WTC11 (cell line): ENCODE results near the gene SOCS1. TPM values are rescaled to one million over a fixed set of nuclear protein-coding genes. Genes with fewer than 3 reads are reported as not detected.

Source experiments
- ATAC-seq: fragments of 200-7000 bp; cut with Tn5 transposase; 2 replicates; pipeline ENCODE4 v1.10.0; 2021; ENCODE audit warnings: mild to moderate bottlenecking, moderate library complexity
- CTCF ChIA-PET: fragments of 300-600 bp; sonication (Branson Sonifier 250); formaldehyde crosslinking; loops from one replicate; lab custom pipeline; 2021; ENCODE audit warnings: antibody characterized with exemption; lab: Charles Lee
- POLR2A ChIA-PET: fragments of 350-600 bp; sonication (Branson Sonifier 250); formaldehyde crosslinking; loops from one replicate; lab custom pipeline; 2021; ENCODE audit warnings: antibody characterized with exemption; lab: Charles Lee
- DNase-seq: peaks from one replicate; pipeline ENCODE4 v3.0.0; 2021; ENCODE audit warnings: low spot score
- H3K27ac Mint-ChIP-seq: 2 replicates; pipeline ENCODE4 v1.8.0; 2021; ENCODE audit warnings: mixed read lengths
- H3K27me3 Mint-ChIP-seq: 2 replicates; pipeline ENCODE4 v1.8.0; 2021; ENCODE audit warnings: low read depth, mild to moderate bottlenecking, moderate library complexity, mixed read lengths
- H3K36me3 Mint-ChIP-seq: 2 replicates; pipeline ENCODE4 v1.8.0; 2021; ENCODE audit warnings: mixed read lengths
- H3K4me1 Mint-ChIP-seq: 2 replicates; pipeline ENCODE4 v1.8.0; 2022; ENCODE audit warnings: mixed read lengths
- H3K4me3 Mint-ChIP-seq: 2 replicates; pipeline ENCODE4 v1.8.0; 2021; ENCODE audit warnings: mild to moderate bottlenecking, moderate library complexity, mixed read lengths
- H3K9me3 Mint-ChIP-seq: 2 replicates; pipeline ENCODE4 v1.8.0; 2021; ENCODE audit warnings: mixed read lengths
- CBFB ChIP-seq: sonication (generic); formaldehyde crosslinking; IDR thresholded peaks from 2 replicates; pipeline ENCODE4 v1.8.1; 2022; ENCODE audit warnings: mild to moderate bottlenecking, low read depth, missing genetic modification reagents
- CREB1 ChIP-seq: sonication (generic); formaldehyde crosslinking; IDR thresholded peaks from 2 replicates; pipeline ENCODE4 v1.8.0; 2023; ENCODE audit warnings: mild to moderate bottlenecking, missing genetic modification reagents
- EMX1 ChIP-seq: fragments of 250-450 bp; sonication (Bioruptor Pico); IDR thresholded peaks from 2 replicates; pipeline ENCODE4 v1.8.0; 2021; ENCODE audit warnings: mild to moderate bottlenecking
- FOXP1 ChIP-seq: sonication (generic); formaldehyde crosslinking; IDR thresholded peaks from 2 replicates; pipeline ENCODE4 v1.8.0; 2022; ENCODE audit warnings: missing genetic modification reagents, mild to moderate bottlenecking, moderate library complexity, borderline replicate concordance
- NFYB ChIP-seq: sonication (generic); formaldehyde crosslinking; conservative IDR thresholded peaks from 2 replicates; pipeline ENCODE4 v1.8.0; 2022; ENCODE audit warnings: low read depth, missing genetic modification reagents
- NR2C2 ChIP-seq: sonication (generic); formaldehyde crosslinking; IDR thresholded peaks from 2 replicates; pipeline ENCODE4 v1.8.0; 2022; ENCODE audit warnings: mild to moderate bottlenecking, missing genetic modification reagents
- SMAD3 ChIP-seq: sonication (generic); formaldehyde crosslinking; IDR thresholded peaks from 2 replicates; pipeline ENCODE4 v1.8.0; 2022; ENCODE audit warnings: missing genetic modification reagents, mild to moderate bottlenecking, borderline replicate concordance
- TP53 ChIP-seq: sonication (generic); formaldehyde crosslinking; IDR thresholded peaks from 2 replicates; pipeline ENCODE4 v1.8.1; 2023; ENCODE audit warnings: mild to moderate bottlenecking, missing genetic modification reagents
- ZNF219 ChIP-seq: sonication (generic); formaldehyde crosslinking; IDR thresholded peaks from 2 replicates; pipeline ENCODE4 v1.8.0; 2023; ENCODE audit warnings: missing genetic modification reagents, mild to moderate bottlenecking, borderline replicate concordance
- total RNA-seq: library from RNA; stranded (reverse); gene quantifications from 3 replicates; pipeline ENCODE4 v1.2.3, GENCODE V29; 2021
- TF ChIP-seq, protein P1 (sequence below): sonication (generic); formaldehyde crosslinking; IDR thresholded peaks from 2 replicates; pipeline ENCODE4 v1.8.0; 2022; ENCODE audit warnings: mild to moderate bottlenecking, missing genetic modification reagents
- TF ChIP-seq, protein P2 (sequence below): fragments of 250-450 bp; sonication (Bioruptor Pico); IDR thresholded peaks from 2 replicates; pipeline ENCODE4 v1.9.0; 2021; ENCODE audit warnings: mild to moderate bottlenecking
- TF ChIP-seq, protein P3 (sequence below): fragments of 250-450 bp; sonication (Bioruptor Pico); IDR thresholded peaks from 2 replicates; pipeline ENCODE4 v1.8.0; 2021; ENCODE audit warnings: mild to moderate bottlenecking
- TF ChIP-seq, protein P4 (sequence below): sonication (generic); formaldehyde crosslinking; IDR thresholded peaks from 2 replicates; pipeline ENCODE4 v1.8.1; 2022; ENCODE audit warnings: mild to moderate bottlenecking, moderate library complexity, missing genetic modification reagents

The SOCS1 gene
- total RNA-seq, 1 experiment from 2014 or later, result 62.3 TPM

DNA sequence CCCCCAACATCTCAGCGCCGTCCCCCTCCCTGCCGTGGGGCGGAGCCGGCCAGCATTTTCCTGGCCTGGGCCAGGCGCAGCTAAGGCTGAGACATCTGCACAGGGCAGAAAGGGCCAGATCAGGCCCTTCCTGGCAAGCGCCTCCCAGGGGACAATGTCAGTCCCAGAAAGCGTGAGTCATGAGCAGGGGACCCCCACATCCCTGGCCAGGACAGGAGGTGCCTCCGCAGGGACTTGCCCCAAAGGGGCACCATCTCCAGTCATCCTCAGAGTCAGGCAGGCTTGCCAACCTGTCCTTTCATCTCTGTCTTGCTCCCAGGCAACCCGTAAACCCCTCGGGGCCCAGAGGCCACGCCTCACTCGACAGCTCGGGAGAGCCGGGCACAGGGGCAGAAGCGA, 43.2 kb downstream of the SOCS1 start:
- ATAC-seq (no peak), DNase-seq (no peak)
- peaks cover 24% of the 10 kb centered on the region for H3K9me3 Mint-ChIP-seq
- no peaks in the 10 kb centered on the region for H3K27me3 Mint-ChIP-seq
- CTCF ChIA-PET, result interaction anchor here (0.7 to 1.7 kb wide), 3 partner anchors 42 to 159 kb away, joined by 3 to 6 read pairs (median 4); no protein-coding TSS in a partner anchor
- no peaks in the 10 kb centered on the region for H3K4me1 Mint-ChIP-seq
- POLR2A ChIA-PET, result no interaction called here
- H3K36me3 Mint-ChIP-seq, result peaks cover 10% of the 10 kb centered on the region
- H3K27ac Mint-ChIP-seq, result no peak overlapping the region
- no peak overlapping the region for H3K4me3 Mint-ChIP-seq
- TF ChIP-seq CBFB, result no peak
- TF ChIP-seq, protein P1, sequence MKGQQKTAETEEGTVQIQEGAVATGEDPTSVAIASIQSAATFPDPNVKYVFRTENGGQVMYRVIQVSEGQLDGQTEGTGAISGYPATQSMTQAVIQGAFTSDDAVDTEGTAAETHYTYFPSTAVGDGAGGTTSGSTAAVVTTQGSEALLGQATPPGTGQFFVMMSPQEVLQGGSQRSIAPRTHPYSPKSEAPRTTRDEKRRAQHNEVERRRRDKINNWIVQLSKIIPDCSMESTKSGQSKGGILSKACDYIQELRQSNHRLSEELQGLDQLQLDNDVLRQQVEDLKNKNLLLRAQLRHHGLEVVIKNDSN (CRISPR knock-in tag), result no peak

DNA sequence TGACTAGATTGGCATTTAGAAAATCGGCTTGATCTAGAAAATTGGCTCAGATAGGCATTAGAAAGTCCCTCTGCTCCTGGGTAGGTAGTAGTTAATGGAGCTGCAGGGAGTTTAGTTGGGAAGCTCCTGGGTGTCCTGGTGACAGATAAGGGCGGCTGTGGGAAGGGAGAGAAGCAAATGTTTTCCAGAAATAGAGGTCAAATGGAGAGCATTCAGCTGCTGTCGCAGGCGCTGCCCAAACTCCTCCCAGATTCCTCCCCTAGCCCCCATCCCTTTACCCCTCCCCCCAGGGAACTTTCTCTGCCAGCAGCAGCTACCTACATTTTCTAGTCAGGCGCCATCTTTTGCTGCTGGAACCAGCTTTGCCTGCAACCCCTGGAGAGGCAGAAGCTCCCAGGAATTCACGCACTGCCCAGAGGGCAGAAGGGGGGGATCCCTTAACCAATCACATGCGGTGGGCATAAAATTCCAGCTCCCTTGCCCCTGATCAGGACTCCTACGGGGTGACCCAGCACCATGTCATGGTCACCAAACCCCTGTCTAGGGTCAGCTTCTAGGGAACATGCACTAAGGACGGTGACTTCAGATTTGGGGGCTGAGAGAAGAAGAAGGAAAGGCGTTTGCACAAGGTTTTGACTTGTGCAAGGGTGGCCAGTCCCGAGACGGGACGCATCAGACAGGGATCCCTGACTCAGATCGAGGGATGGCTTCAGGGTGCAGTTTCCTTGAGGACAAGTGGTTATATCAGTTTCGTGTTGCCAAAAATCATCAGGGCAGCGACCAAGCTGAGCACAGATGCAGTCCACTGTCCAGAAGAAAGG, 43.8 kb downstream of the SOCS1 start:
- CTCF ChIA-PET, result interaction anchor here (0.7 to 1.7 kb wide), 3 partner anchors 43 to 160 kb away, joined by 3 to 6 read pairs (median 4); no protein-coding TSS in a partner anchor
- no peaks in the 10 kb centered on the region for H3K27me3 Mint-ChIP-seq
- H3K4me3 Mint-ChIP-seq, result no peak overlapping the region
- peaks cover 9% of the 10 kb centered on the region for H3K36me3 Mint-ChIP-seq
- no peak overlapping the region for H3K27ac Mint-ChIP-seq
- peaks cover 24% of the 10 kb centered on the region for H3K9me3 Mint-ChIP-seq
- TF ChIP-seq, protein P2, sequence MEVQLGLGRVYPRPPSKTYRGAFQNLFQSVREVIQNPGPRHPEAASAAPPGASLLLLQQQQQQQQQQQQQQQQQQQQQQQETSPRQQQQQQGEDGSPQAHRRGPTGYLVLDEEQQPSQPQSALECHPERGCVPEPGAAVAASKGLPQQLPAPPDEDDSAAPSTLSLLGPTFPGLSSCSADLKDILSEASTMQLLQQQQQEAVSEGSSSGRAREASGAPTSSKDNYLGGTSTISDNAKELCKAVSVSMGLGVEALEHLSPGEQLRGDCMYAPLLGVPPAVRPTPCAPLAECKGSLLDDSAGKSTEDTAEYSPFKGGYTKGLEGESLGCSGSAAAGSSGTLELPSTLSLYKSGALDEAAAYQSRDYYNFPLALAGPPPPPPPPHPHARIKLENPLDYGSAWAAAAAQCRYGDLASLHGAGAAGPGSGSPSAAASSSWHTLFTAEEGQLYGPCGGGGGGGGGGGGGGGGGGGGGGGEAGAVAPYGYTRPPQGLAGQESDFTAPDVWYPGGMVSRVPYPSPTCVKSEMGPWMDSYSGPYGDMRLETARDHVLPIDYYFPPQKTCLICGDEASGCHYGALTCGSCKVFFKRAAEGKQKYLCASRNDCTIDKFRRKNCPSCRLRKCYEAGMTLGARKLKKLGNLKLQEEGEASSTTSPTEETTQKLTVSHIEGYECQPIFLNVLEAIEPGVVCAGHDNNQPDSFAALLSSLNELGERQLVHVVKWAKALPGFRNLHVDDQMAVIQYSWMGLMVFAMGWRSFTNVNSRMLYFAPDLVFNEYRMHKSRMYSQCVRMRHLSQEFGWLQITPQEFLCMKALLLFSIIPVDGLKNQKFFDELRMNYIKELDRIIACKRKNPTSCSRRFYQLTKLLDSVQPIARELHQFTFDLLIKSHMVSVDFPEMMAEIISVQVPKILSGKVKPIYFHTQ (CRISPR knock-in tag), result no peak
- TF ChIP-seq EMX1 (no peak), NR2C2 (no peak), SMAD3 (no peak), NFYB (CRISPR knock-in tag) (no peak), CREB1 (no peak), FOXP1 (no peak)
- H3K4me1 Mint-ChIP-seq, result no peaks in the 10 kb centered on the region
- POLR2A ChIA-PET, result interaction anchor here (0.7 kb wide), 1 partner anchor 44 kb away, joined by 3 read pairs; the partner anchor contains the start of gene SOCS1
- ATAC-seq (no peak), DNase-seq (no peak)

DNA sequence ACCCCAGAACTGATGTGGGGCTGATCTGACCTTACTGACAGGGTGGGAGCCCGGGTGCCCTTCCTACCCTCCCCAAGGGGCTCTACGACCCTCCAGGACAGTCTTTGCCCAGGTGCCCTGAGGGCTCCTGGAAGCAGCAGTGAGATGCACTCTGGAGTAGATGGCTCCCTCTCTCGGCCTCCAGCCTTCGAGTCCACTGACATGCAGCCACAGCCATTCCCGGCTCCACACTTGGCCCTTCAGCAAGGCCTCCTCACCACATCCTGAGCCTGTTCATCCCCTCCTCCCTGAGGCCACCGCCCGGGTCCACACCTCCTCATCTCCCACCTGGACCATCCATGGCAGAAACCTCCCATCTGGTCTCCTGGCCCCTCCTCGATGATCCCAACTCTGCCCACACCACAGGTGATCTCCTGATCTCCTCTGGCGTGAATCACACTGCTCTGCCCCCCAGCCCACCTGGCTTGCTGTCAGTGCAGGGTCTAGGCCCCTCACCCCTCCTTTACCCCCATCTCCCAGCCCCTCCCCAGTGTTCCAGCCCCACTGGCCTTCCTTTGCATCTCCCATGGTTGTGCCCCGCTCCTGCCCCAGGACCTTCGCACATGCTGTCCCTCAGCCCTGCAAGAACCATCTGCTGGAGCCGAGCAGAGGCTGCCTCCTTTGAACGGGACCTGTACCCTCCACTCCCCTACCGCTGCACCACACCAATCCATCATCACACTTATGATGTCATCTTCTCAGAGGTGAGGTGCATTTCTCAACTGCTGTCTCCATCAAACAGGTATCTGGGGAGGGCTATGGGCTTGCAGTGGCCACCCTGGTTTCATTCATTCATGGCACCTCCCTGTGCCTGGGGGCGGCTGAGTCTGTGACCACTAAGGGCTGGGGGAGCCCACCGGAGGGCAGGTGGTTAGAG, 44.7 kb downstream of the SOCS1 start:
- H3K4me3 Mint-ChIP-seq, result no peak overlapping the region
- ChIA-PET POLR2A (no interaction called here), CTCF (interaction anchor here (1.3 to 1.7 kb wide), 2 partner anchors 44 to 161 kb away, joined by 3 to 6 read pairs; no protein-coding TSS in a partner anchor)
- H3K4me1 Mint-ChIP-seq, result peaks cover 5% of the 10 kb centered on the region
- H3K36me3 Mint-ChIP-seq, result peaks cover 9% of the 10 kb centered on the region
- ATAC-seq (no peak), DNase-seq (no peak)
- H3K9me3 Mint-ChIP-seq, result peaks cover 20% of the 10 kb centered on the region
- H3K27ac Mint-ChIP-seq, result no peak overlapping the region
- H3K27me3 Mint-ChIP-seq, result no peaks in the 10 kb centered on the region
- TF ChIP-seq TP53 (CRISPR knock-in tag), result no peak
- TF ChIP-seq ZNF219 (CRISPR knock-in tag), result no peak
- TF ChIP-seq, protein P3, sequence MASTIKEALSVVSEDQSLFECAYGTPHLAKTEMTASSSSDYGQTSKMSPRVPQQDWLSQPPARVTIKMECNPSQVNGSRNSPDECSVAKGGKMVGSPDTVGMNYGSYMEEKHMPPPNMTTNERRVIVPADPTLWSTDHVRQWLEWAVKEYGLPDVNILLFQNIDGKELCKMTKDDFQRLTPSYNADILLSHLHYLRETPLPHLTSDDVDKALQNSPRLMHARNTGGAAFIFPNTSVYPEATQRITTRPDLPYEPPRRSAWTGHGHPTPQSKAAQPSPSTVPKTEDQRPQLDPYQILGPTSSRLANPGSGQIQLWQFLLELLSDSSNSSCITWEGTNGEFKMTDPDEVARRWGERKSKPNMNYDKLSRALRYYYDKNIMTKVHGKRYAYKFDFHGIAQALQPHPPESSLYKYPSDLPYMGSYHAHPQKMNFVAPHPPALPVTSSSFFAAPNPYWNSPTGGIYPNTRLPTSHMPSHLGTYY (CRISPR knock-in tag), result no peak

DNA sequence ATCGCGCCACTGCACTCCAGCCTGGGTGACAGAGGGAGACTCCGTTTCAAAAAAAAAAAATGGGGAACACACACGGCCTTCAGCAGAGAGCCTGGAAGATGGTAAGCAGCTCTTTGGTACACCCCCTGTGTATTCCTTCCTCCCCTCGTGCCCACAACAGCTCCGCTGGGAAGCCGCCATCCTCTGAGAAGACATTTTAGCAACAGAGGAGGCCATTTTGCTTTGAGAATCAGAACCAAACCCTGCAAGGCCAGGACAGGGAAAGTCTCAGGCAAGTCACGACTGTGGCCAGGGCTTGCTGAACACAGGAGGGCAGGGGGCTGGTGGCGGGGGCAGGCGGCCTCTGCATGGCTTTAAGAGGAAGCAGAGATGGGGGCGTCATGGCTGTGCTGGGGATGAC, 45.7 kb downstream of the SOCS1 start:
- H3K9me3 Mint-ChIP-seq, result peaks cover 12% of the 10 kb centered on the region
- H3K36me3 Mint-ChIP-seq, result peaks cover 2% of the 10 kb centered on the region; the same call in 1 of the 2 replicates
- H3K27me3 Mint-ChIP-seq, result no peaks in the 10 kb centered on the region
- TF ChIP-seq, protein P4, sequence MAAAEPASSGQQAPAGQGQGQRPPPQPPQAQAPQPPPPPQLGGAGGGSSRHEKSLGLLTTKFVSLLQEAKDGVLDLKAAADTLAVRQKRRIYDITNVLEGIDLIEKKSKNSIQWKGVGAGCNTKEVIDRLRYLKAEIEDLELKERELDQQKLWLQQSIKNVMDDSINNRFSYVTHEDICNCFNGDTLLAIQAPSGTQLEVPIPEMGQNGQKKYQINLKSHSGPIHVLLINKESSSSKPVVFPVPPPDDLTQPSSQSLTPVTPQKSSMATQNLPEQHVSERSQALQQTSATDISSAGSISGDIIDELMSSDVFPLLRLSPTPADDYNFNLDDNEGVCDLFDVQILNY (CRISPR knock-in tag), result no peak
- no peak overlapping the region for H3K27ac Mint-ChIP-seq
- DNase-seq (no peak), ATAC-seq (no peak)
- ChIA-PET POLR2A (no interaction called here), CTCF (no interaction called here)
- H3K4me3 Mint-ChIP-seq, result no peak overlapping the region
- H3K4me1 Mint-ChIP-seq, result peaks cover 10% of the 10 kb centered on the region
